RCC 7860 (cell line): ENCODE data around the gene DAZAP1.
A peak's percentile ranks its signal among the peaks of the same experiment; 100 is the strongest.
"Not testable (repeated sequence)": the region's sequence is repeated elsewhere in the genome, so short reads cannot be mapped to it uniquely, and the experiment has no call there.

ENCODE experiments used
- DNase-seq: peaks from one replicate; pipeline ENCODE4 v3.0.0-alpha.2; 2015; ENCODE audit warnings: low spot score
- FAIRE-seq: peaks from 2 replicates; lab custom pipeline; 2012; peaks lifted over from hg19 to GRCh38; lab: Jason Lieb, UNC

DAZAP1 gene

DNA sequence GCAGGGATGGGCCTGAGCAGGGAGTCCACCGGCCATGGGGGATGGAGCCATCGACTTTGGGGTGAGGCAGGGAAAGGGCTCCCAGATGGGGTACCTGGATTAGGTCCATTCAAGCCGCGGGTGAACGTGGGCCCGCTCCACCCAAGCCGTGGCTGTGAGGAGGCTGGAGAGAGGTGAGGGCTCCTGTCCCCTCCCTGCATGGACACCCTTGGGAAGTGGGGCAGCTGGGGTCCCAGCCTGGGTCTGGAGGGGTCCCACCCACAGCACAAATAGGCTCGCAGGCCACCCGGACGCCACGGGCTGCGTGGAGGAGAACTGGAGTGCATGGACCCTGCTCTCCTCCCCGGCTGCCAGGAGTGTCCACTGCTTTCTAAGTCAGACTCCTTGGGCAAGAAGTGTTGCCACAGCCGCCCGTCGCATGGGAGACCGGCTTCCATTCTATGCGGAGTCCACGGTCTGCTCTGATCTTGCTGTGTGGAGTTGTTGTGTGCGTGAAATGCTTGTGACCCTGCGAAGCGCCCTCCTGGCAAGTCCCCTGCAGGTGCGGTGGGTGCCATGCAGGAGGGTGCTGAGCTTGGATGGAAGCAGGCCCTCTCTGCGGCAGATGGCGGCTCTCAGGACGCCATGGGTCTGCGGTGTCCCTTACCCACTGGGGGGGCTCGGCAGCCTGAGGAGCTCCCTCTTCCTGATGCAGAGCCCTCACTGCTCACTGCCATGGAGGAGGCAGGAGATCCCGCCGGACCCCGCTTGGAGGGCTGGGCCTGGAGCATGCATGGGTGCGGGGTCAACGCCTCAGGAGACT lies 2.0 kb downstream of the DAZAP1 start:
- FAIRE-seq, result no peak
- no peak for DNase-seq

DNA sequence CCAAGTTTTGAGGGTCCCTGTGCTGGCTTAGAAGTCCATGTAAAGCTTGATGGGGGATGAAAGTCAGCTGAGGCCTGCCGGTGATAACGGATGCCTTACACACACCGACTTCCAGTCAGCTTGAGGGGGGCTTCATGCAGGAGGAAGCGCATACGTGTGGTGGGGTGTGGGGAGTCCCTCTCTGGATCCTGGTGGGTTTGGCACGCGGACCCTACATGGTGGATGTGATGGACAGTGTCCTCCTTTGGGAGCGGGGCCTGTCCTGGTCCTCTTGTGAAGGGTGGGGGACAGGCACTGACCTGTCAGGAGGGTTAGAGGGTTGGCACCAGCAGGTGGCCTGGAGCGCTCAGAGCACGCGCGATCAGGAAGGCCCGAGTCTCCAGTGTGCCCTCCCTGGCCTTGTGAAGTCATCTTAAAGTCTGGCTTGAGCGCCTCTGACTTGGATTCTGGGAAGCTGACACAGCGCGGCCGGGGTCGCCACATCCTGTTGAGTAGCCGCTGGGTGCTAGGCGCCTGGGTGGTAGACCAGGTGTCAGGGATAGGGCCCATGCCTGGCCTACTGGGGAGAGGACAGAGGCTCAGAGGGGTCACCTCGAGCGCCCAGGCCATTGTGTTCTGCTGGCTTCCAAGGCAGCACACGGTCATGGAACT lies 2.9 kb downstream of the DAZAP1 start:
- FAIRE-seq (peak; percentile 51), DNase-seq (peak; percentile 83)

DNA sequence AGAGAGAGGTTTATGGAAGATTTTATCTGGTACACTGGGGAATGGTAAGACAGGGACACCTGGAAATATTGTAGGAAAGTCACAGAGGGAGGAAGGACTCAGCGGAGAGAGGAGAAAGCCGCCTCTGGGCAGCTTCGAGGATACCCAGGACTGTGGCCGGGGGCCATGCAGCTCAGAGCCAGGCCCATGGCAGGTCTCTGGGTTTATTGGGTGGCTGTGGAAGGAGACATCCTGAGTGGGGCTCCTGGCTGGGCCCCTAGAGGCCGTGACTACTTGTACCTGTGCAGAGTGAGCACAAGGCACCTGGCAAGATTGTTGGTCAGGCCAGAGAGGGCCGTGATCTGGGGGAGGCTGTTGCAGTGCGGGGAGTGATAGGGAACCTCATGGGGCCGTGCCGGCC lies 3.4 kb downstream of the DAZAP1 start:
- DNase-seq (no peak), FAIRE-seq (no peak)

DNA sequence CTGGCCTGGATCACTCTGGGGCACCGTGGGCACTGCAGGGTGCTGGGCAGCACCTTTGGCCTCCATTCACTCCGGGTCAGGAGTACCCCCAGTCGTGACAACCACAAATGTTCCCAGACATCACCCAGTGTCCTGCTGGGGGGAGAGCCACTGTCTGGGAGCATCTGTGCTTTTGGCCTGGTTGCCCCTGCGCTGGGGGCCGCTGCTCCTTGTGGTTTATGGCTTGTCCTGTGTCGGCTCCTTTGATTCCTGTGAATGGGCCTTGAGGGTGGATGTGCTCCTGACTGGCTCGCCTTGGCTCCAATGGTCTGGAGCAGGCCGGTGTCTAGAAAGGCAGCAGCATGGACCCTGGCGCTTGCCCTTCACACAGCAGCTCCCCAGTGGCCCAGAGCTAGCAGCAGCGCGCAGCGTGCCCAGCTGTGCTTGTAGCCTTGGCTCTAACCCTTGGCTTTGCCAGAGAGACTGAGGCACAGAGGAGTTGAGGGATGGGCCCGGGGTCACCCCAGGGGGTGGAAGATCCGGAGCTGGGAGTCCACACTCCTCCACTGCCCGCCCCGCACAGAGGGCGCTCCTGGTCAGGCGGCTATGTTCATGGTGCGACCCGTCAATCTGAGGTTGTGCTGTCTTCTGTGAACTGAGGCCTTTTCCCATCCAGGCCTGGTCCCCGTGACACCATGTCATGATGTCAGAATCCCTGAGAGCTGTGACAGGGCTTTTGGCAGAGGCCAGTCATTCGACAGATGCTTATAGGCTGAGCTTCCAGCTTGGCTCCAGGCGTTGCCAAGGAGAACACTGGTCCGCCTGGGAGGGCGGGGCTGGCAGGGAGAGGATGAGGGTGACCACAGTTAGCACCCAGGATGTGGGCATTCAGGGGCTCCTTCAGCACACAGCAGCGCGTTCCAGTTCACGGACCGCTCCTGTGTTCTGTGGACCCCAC lies 4.1 kb downstream of the DAZAP1 start:
- DNase-seq (no peak), FAIRE-seq (no peak)

DNA sequence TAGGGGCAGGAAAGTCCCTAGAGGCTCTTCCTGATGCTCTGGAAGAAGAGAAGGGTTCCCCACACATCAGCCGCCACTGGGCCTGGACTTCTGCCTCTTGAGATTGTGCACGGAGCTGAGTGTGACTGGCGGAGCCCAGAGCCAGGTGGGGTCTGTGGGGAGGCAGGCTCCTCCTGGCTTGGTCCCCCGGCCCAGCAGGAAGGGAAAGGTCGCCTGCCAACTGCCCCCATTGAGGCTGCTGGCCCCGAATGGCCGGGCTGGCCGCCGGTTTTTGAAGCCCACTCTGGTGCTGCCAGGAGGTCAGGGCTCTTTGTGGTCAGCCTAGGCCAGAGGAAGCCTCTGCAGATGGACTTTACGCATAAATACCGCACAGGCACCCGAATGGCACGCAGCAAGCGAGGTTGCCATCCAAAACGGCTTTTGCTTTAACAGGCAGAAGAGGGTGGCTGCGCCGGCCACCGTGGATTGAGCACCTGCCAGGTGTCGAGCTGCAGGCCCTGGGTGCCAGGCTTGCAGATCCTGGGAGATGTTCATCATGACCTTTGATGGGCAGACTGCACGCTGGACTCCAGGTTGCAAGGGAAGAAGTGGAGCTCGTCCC lies 5.0 kb downstream of the DAZAP1 start:
- FAIRE-seq, result no peak
- no peak for DNase-seq

DNA sequence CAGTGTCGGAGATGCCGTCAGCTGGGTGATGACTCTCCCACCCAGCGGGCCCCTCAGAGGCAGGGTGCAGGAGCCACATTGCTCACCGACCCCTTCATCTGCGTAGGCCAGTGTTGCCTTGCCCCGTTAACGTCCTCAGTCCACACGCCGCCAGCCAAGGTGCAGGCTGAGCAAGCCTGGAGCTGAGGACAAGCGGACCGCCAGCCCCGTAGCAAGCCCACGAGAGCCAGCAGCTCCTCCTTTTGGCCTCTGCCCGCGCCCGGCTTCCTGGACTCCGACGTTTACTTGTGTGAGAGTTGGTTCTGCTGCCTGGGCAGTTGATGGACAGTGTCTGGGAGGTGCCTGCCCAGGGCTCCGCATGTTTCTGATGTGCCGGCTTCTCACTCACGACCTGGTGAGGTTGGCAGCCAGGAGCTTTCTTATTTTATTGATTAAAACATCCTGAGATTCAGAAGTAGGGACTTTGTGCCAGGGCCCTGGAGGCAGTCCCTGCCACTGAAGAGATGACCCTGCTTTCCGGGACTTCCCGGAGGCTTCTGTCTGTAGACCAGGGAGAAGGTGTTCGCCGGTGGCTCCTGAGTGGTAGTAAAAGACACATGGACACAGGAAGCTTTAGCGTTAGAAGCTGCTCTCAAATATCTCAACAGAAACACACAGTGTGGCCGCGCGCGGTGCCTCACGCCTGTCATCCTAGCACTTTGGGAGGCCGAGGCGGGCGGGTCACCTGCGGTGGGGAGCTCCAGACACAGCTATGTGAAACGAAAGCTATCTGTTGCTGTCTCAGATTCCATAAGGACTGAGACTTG lies 5.8 kb downstream of the DAZAP1 start:
- DNase-seq (no peak), FAIRE-seq (no peak)

DNA sequence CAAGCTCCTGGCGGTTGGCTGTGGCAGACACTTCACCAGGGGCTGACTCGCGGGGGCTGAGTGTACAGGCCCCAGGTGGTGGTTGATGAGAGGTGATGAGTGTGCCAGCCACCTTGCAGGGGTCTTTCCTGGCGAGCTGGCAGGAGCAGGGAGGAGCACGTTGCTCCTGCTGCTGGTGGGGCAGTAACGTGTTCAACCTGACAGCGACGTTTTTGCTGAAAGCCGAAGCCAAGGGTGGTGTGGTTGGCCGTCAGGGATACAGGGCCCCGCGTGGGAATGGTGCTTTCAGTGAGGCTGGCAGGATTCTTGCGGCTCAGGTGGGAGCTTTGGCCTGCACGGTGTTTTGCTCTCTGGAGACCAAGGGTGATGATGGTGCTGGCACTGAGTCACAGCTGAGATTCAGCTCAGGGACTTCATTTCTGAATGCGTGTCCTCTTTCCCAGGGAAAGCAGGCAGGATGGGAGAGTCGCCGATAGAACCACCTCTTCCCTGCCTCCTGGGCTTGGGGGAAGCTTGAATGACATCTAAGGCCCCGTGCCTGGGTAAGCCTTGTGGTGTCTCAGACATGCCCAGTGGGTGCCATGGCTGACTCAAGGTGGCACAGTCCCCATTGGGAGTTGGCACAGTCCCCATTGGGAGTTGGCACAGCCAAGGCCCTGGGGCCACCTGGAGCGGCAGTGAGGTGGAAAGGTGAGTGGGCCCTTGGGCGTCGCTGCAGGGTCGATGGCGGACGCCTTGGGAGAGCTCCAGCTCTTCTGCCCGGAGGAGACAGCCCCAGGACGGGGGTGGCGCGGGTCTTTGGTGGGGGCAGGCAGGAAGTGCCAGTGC lies 8.8 kb downstream of the DAZAP1 start:
- FAIRE-seq (no peak), DNase-seq (peak; percentile 29)

DNA sequence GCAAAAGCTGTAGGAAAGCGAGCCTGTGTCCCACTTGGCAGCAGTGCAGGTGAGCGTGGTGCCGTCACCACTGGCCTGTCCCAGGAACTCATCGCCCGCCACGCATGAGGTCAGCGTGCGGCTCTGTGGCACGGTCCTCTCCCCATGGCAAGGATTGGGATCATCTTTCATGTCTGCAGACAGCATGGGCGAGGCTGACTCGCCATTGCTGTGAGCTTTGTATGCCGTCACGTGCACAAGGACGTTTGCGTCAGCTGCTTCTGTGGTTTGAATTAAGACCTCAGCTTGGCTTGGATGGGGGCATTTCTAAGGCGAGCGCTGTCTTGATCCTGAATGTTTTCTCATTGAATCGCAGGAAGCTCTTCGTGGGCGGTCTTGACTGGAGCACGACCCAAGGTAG lies 9.8 kb downstream of the DAZAP1 start:
- DNase-seq (no peak), FAIRE-seq (no peak)

DNA sequence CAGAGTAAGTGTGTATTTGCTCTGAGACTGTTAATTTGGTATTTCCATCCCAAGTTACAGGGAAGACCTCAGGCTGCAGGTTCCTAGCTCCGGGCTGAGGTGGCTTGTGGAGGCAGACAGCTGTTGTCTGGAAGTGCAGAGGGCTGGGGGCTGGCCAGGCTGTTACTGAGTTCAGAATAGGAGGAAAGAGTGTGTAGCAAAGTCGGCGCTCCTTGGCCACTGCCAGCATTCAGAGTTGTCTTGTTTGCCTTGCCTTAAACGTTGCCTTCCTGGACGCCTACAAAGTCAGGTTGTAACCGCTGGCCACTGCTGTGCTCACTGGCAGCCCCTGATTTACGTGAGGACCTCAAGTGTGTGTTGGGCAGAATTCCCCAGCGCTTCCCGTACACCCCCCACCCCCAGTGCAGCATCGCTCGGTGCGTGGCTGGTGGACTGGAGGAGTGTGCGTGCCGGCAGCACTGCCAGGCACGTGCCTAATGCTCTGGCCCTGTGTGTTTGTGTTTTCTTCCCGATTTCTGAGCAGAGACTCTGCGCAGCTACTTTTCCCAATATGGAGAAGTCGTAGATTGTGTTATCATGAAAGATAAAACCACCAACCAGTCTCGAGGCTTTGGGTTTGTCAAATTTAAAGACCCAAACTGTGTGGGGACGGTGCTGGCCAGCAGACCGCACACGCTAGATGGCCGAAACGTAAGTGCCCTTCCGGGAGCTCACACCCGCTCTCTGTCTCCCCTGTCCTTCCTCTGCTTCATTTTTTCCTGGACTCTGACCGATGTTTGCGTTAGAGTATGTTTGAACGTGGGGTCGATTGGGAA lies 10.5 kb downstream of the DAZAP1 start:
- no peak for FAIRE-seq

DNA sequence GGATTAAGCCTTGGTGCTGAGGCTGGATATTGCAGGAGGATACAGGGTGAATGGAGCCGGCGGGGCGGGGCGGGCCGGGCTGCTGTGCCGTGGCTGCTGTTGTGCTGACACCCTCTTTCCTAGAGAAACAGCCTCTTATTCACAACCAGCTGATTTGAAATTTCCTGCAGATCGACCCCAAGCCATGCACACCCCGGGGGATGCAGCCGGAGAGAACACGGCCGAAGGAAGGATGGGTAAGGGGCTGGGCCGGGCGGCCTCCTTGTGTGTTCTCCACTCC lies 11.1 kb downstream of the DAZAP1 start:
- DNase-seq (no peak), FAIRE-seq (no peak)

More for the DNA sequence above, 10.5 kb downstream of the DAZAP1 start:
- no peak for DNase-seq

DNA sequence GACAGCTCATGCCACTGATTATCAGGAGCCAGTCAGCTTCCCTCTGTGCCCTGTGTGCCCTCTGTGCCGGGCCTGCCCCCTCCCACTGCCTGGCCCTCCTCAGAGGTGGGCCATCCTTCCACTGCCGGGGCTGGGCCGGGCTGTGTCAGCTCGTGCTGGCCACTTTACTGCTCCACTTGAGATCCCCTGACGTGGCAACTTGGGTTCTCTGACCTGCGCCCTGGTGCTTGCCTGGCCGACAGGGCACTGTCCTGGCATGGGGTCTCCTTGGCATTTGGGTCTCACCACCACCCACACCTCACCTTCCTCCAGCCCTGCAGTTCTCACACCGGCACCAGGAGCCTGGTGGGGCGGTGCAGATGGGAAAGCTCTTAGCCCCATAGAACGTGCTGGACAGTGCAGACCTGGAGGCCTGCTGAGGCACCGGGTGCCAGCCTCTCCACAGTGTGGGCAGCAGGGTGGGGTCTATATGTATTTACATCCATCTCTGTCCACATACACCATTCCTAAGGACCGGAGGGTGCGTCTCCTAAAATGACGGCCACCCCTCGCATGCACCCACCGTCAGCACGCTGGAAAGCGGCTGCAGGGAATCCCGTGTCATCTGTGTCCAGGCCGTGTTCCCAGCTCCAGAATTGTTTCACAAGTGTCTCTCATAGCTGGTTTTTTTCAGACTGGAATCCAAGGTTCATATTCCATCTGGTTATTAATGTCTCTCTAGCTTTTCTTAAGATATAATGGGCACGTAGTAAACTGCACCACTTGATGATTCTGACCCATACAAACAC lies 11.8 kb downstream of the DAZAP1 start:
- DNase-seq (no peak), FAIRE-seq (no peak)

DNA sequence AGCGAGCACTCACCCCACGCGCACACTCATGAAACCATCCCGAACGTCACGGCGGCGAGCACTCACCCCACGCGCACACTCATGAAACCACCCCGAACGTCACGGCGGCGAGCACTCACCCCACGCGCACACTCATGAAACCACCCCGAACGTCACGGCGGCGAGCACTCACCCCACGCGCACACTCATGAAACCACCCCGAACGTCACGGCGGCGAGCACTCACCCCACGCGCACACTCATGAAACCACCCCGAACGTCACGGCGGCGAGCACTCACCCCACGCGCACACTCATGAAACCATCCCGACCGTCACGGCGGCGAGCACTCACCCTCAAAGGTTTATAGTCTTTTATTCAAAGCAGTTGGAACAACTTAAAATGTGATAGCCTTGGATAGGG lies 12.7 kb downstream of the DAZAP1 start:
- FAIRE-seq, DNase-seq: not testable (repeated sequence)

DNA sequence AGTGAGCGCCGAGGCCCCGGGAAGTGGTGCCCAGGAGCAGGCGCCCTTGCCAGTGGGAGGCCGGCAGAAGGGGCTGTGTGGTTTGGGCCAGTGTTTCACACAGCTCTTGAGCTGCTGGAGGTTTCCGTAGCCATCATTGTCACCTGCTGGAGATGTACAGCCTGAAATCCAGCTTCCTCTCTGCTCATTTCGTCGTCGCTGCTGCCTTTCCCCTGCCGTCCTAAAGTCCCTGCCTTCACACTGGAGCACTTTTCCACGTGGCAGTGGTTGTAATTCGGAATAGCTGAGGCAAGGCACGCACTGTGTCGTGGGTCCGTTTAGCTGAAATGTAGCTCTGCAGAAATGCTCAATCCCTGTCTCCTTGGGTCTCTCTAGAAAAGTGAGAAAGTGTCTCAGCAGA lies 13.2 kb downstream of the DAZAP1 start:
- no peak for FAIRE-seq
- DNase-seq, result no peak

DNA sequence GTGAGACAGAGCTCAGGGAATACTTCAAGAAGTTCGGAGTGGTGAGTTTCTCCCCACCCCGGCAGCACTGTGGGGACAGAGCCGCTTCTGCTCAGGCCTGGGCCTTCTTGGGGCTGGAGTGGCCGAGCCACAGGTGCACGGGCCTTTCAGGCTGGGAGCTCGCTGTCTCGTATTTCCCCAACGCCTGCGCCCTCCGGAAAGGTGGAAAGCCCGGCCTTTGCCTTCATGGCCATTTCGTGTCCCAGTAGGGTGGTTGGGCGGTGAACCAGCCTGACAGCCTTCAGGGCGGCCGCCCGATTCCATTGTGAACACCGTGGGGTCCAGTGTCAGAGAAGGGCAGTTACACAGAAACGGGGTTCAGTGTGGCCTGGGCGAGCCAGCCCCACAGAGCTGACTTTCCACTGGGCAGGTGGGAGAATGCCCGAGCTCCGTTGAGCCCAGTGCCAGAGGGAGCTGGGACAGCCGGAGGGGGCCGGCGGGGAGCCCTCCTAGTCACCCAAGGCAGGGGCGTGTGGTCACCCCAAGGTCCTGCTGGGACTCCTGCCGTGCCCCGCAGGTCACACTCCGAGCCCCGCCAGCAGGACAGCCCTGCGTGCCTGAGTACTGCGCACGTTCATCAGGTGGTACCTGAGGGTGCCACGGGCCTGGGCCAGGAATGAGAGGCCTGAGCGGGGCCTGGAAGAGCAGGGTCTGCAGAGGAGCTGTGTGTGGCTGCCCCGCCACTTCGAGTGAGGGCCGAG lies 14.0 kb downstream of the DAZAP1 start:
- DNase-seq, result no peak
- FAIRE-seq, result no peak

DNA sequence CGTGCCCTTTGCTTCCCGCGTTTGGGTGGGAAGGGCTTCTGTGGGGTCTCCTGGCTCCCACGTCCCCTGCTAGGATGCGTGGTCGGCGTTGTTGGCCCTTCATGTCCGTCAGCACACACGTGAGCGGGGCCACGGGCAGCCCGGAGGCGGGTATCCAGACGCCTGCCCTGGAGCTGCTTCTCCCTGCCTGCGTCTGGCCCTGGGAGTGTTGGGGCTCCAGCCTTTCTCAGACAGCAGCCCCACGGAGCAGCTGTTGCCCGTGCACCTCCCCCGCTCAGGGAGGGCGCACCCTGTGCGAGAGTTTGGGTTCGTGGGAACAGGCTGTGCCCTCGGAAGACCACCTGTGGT lies 14.5 kb downstream of the DAZAP1 start:
- no peak for FAIRE-seq
- no peak for DNase-seq

DNA sequence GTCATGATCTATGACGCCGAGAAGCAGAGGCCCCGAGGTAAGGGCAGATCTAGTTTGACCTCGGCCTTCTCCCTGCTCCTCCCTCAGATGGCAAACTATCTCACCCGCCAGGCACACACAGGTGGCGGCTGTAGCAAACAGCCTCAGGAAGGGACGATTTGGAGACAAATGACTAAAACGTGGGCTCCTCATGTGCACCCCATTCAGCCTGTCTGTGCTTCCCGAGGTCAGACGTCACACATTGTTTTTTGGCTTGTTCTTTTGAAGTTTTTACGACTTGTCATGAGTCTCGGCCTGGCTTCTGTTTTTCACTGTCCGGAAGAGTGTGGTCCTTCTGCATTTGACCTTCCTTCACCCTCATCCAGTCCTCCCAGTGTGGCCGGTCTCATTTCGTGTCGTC lies 15.0 kb downstream of the DAZAP1 start:
- FAIRE-seq (no peak), DNase-seq (no peak)

DNA sequence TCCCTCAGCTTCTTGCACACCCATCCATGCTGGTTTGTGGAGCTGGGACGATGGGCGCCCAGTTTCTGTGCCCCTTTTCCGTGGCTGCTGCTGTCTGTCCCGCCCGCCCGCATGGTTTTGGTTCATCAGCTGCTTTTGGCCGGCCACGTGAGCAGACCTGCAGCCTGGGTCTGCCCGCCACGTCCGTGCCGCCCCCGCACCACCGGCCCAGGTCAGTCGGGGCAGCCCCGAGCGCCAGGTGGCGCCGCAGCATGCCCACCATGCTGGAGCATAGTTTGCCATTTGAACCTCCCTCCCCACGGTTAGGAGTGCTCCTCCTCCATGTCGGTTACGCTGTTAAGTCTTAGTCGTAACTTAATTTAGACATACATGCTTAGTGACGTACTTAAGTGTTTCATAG lies 15.6 kb downstream of the DAZAP1 start:
- FAIRE-seq, result no peak

More for the DNA sequence above, 15.6 kb downstream of the DAZAP1 start:
- DNase-seq, result no peak
